C4-2B (cell line): Measurements from ENCODE around the gene KIF20B.

Source experiments
- CTCF ChIP-seq: fragments of 450-650 bp; conservative IDR thresholded peaks from 2 replicates; pipeline ENCODE4 v1.5.1; 2017; ENCODE audit warnings: mild to moderate bottlenecking
- ZFX ChIP-seq: fragments of 450-650 bp; IDR thresholded peaks from 2 replicates; pipeline ENCODE4 v1.6.1; 2017

GRCh38 chr10:89665302-89665701 lies 36.1 kb upstream of the KIF20B start:
- TF ChIP-seq CTCF (no peak; the same call in 1 of the 2 replicates), ZFX (no peak)
